DND-41 (cell line): Measurements from ENCODE around the gene SLC39A5.

Experiments
- ATAC-seq: fragments of 200-7000 bp; cut with Tn5 transposase; 3 replicates; pipeline ENCODE4 v1.9.1; 2021; ENCODE audit warnings: low read depth; ENCODE audit not compliant: insufficient read depth
- DNase-seq: peaks from one replicate; pipeline ENCODE4 v3.0.0-alpha.2; 2020
- H2AFZ ChIP-seq: 2 replicates; pipeline ENCODE4 v1.6.0; 2012; ENCODE audit warnings: low read depth, low read length
- H3K27ac ChIP-seq: 2 replicates; pipeline ENCODE4 v1.5.1; 2012; ENCODE audit warnings: low read length, inconsistent platforms
- H3K27me3 ChIP-seq: fragments of 200-600 bp; sonication (generic); 2 replicates; pipeline ENCODE4 v1.6.0; 2012; ENCODE audit warnings: low read length, mild to moderate bottlenecking, inconsistent platforms; ENCODE audit not compliant: insufficient read depth, poor library complexity
- H3K36me3 ChIP-seq: 2 replicates; pipeline ENCODE4 v1.5.1; 2012; ENCODE audit warnings: low read length, inconsistent platforms; ENCODE audit not compliant: insufficient read depth
- H3K4me1 ChIP-seq: 2 replicates; pipeline ENCODE4 v1.5.1; 2012; ENCODE audit warnings: mild to moderate bottlenecking, low read length; ENCODE audit not compliant: insufficient read depth
- H3K4me2 ChIP-seq: 2 replicates; pipeline ENCODE4 v1.6.0; 2012; ENCODE audit warnings: mild to moderate bottlenecking, moderate library complexity, low read length, inconsistent platforms; ENCODE audit not compliant: insufficient read depth
- H3K4me3 ChIP-seq, 2 experiments: fragments of 200-600 bp in 1 of 2; shearing (Covaris generic) in 1 of 2; 2 replicates each; pipeline ENCODE4 v1.5.1; 2012 to 2016; ENCODE audit warnings: inconsistent platforms in 2 of 2, low read length in 2 of 2, mild to moderate bottlenecking in 2 of 2, low read depth in 1 of 2, moderate library complexity in 1 of 2
- H3K79me2 ChIP-seq: 2 replicates; pipeline ENCODE4 v1.6.0; 2012; ENCODE audit warnings: low read length, inconsistent platforms; ENCODE audit not compliant: insufficient read depth
- H3K9ac ChIP-seq: 2 replicates; pipeline ENCODE4 v1.6.0; 2012; ENCODE audit warnings: low read depth, mild to moderate bottlenecking, inconsistent platforms, low read length, moderate library complexity
- H3K9me3 ChIP-seq: 2 replicates; pipeline ENCODE4 v1.5.1; 2012; ENCODE audit warnings: low read length, moderate library complexity, mild to moderate bottlenecking, inconsistent platforms; ENCODE audit not compliant: insufficient read depth, severe bottlenecking
- H4K20me1 ChIP-seq: 2 replicates; pipeline ENCODE4 v1.6.0; 2012; ENCODE audit warnings: low read length; ENCODE audit not compliant: insufficient read depth
- EZH2 ChIP-seq: IDR thresholded peaks from 3 replicates; pipeline ENCODE4 v1.6.1; 2012; ENCODE audit warnings: borderline replicate concordance, low read depth, mild to moderate bottlenecking, moderate library complexity, low read length, inconsistent platforms; ENCODE audit not compliant: severe bottlenecking
- TF ChIP-seq, protein P1 (sequence below): IDR thresholded peaks from 2 replicates; pipeline ENCODE4 v1.5.1; 2012; ENCODE audit warnings: borderline replicate concordance, low read length, moderate library complexity, mild to moderate bottlenecking; ENCODE audit not compliant: poor library complexity, severe bottlenecking; ENCODE audit errors: extremely low read depth

Gene SLC39A5

GRCh38 chr12:56248711-56249110 lies 18.9 kb downstream of the SLC39A5 start:
- H2AFZ ChIP-seq, result no peak overlapping the region
- H3K9me3 ChIP-seq, result no peaks in the 10 kb centered on the region
- no peak overlapping the region for H3K4me3 ChIP-seq
- ATAC-seq (peak; percentile 33; the same call in 1 of the 3 replicates), DNase-seq (no peak)
- H3K9ac ChIP-seq, result no peak overlapping the region
- no peaks in the 10 kb centered on the region for H3K27me3 ChIP-seq
- H3K4me2 ChIP-seq, result no peak overlapping the region
- TF ChIP-seq, protein P1, sequence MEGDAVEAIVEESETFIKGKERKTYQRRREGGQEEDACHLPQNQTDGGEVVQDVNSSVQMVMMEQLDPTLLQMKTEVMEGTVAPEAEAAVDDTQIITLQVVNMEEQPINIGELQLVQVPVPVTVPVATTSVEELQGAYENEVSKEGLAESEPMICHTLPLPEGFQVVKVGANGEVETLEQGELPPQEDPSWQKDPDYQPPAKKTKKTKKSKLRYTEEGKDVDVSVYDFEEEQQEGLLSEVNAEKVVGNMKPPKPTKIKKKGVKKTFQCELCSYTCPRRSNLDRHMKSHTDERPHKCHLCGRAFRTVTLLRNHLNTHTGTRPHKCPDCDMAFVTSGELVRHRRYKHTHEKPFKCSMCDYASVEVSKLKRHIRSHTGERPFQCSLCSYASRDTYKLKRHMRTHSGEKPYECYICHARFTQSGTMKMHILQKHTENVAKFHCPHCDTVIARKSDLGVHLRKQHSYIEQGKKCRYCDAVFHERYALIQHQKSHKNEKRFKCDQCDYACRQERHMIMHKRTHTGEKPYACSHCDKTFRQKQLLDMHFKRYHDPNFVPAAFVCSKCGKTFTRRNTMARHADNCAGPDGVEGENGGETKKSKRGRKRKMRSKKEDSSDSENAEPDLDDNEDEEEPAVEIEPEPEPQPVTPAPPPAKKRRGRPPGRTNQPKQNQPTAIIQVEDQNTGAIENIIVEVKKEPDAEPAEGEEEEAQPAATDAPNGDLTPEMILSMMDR, result no peak
- TF ChIP-seq EZH2, result no peak
- H3K4me1 ChIP-seq, result no peaks in the 10 kb centered on the region
- H3K36me3 ChIP-seq, result peaks cover 83% of the 10 kb centered on the region
- H3K79me2 ChIP-seq, result 0 out of 2 replicates have a peak, but pooled peaks cover 2% of the 10 kb centered on the region
- H4K20me1 ChIP-seq, result 0 out of 2 replicates have a peak, but pooled peaks cover 3% of the 10 kb centered on the region
- no peak overlapping the region for H3K27ac ChIP-seq

DNA sequence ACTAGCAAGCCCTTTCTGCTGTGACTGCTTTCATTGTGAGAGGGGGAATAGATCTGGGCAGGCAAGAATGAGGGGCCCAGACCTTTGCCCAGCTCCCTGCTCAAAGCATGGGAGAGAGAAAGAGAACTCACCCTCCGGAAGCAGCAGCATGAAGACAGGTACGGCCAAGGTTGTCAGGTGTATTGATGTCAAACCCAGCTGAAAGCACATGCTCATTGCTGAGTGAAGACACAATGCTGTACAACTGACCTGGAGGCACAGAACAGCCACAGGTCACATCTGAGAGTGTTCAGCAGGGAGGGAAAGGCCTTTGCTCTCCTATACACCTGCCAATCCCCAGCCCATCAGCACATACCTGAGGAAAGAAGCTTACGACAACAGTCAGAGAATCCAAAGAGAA lies 22.8 kb downstream of the SLC39A5 start:
- no peak for ATAC-seq
- Histone ChIP-seq H3K36me3 (peaks cover 86% of the 10 kb centered on the region), H3K79me2 (peaks cover 24% of the 10 kb centered on the region), H3K9ac (no peak overlapping the region), H3K4me1 (peaks cover 22% of the 10 kb centered on the region), H3K4me3 (no peak overlapping the region), H3K27ac (no peak overlapping the region), H3K4me2 (no peak overlapping the region), H3K27me3 (no peaks in the 10 kb centered on the region), H4K20me1 (peaks cover 13% of the 10 kb centered on the region; the same call in 1 of the 2 replicates), H2AFZ (no peak overlapping the region), H3K9me3 (no peaks in the 10 kb centered on the region)
- TF ChIP-seq, protein P1, result no peak
- TF ChIP-seq EZH2, result no peak
- DNase-seq, result no peak

DNA sequence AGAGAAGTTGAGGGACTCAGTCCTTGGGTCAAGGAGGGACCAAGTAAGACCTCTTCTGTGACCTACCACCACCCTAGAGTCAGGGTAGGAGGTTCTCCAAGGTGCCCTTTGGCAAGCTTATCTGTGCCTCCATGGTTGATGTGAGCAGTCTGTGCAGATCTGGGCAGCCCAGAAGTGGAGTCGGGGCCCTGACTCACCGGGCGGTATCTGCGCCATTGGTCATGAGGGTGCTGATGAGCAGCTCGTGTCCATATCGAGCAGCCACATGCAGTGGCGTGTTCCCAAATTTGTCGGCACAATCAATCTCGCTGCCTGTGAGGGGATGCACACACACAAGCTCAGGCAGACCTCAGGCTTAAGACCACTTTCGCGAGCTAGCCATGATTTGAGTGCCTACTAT lies 23.2 kb downstream of the SLC39A5 start:
- no peak overlapping the region for H3K4me3 ChIP-seq
- DNase-seq, result no peak
- no peaks in the 10 kb centered on the region for H3K27me3 ChIP-seq
- H3K36me3 ChIP-seq, result peaks cover 86% of the 10 kb centered on the region
- H3K79me2 ChIP-seq, result peaks cover 27% of the 10 kb centered on the region
- no peaks in the 10 kb centered on the region for H3K9me3 ChIP-seq
- peaks cover 13% of the 10 kb centered on the region; the same call in 1 of the 2 replicates for H4K20me1 ChIP-seq
- TF ChIP-seq, protein P1, result no peak
- TF ChIP-seq EZH2, result no peak
- H3K27ac ChIP-seq, result no peak overlapping the region
- H3K4me2 ChIP-seq, result no peak overlapping the region
- H3K9ac ChIP-seq, result no peak overlapping the region
- no peak overlapping the region for H2AFZ ChIP-seq
- peaks cover 22% of the 10 kb centered on the region for H3K4me1 ChIP-seq
- no peak for ATAC-seq

- Histone ChIP-seq H2AFZ (no peak overlapping the region), H3K27ac (no peak overlapping the region), H3K4me2 (peak overlapping the region; percentile 83; the same call in 1 of the 2 replicates), H3K9me3 (no peaks in the 10 kb centered on the region), H3K9ac (peak overlapping the region; percentile 11), H3K4me3 (no peak overlapping the region), H4K20me1 (peaks cover 13% of the 10 kb centered on the region; the same call in 1 of the 2 replicates), H3K79me2 (peaks cover 27% of the 10 kb centered on the region), H3K36me3 (peaks cover 64% of the 10 kb centered on the region), H3K27me3 (no peaks in the 10 kb centered on the region), H3K4me1 (peaks cover 30% of the 10 kb centered on the region)
- TF ChIP-seq, protein P1, result no peak
- TF ChIP-seq EZH2, result no peak
- DNase-seq (no peak), ATAC-seq (no peak)
These were observed 25.8 kb downstream of the SLC39A5 start for GRCh38 chr12:56255671-56256070.
